GM19452 (cell line): ENCODE results near the gene LRGUK.
A peak's percentile ranks its signal among the peaks of the same experiment; 100 is the strongest.

Source experiments
- ATAC-seq: cut with Tn5 transposase; IDR thresholded peaks from one replicate; pipeline ENCODE4 v1.9.1; 2021; ENCODE audit not compliant: unreplicated experiment

The LRGUK gene

DNA sequence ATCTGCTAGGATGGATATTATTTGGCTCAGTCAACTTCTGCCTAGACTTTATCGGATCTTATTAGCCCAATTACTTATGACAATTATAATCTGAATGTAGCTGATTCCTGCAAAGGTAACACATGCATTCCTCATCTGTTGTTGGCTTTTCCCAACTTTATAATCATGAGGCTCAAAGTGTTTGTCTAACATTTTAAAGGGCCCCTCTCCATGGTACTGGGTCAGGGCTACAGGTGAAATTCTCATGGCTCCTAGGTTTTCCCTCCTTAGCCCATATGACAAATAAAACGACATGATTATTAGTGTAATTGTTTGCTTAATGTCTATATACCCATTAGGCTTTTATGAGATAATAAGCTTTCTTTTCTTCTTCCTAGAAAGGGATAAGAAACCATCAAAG lies 4.2 kb upstream of the LRGUK start:
- ATAC-seq = no peak

DNA sequence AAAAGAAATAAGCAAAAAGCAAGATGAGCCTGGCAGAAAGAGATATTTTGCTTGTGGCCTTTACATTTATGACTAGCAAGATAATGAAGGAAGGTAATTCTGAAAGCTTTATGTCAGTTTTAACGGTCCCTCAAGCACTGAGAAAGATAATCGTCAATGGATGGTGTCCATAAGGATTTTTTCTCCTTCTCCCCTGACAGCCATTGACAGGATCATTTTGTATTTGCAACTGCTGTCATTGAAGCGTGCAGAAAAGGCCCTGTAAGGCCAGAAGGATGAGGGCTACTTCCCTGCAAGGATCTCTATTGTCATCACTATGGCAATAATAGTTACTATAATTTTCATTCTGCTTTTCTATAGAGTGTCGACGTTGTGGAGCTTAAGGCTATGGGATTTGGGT lies 994 bp upstream of the LRGUK start:
- no peak for ATAC-seq

DNA sequence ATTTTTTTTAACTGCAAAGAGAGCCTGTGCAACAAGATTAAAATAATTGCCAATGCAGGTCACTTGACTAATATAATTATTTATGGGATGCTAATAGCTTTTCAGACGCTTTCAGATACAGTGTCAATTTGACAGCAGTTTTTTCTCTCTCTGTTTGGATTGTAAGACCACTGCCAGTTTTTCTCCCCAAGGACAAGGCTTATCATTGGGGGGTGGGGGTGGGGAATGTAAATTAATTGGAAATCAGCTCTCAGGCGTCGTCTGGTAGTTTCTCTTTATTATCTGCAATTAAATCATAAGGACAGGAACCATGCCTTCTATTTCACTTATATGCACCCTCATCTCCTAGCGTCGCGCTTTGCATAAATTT lies 559 bp upstream of the LRGUK start:
- no peak for ATAC-seq

DNA sequence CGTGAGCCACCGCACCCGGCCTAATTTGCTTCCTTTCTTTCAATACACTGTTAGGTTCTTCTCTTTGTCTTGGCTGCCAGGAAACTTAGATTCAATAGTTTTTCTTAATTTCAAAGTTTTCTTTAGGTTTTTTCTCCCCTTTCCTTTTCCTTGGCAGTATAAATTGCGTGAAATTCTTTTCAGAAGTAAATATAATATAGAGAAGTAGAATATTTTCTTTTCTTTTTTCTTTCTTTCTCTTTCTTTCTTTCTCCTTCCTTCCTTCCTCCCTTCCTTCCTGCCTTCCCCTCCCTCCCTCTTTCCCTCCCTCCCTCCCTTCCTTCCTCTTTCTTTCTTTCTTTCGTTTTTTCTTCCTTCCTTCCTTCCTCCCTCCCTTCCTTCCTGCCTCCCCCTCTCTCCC lies 1.7 kb downstream of the LRGUK start:
- no peak for ATAC-seq

DNA sequence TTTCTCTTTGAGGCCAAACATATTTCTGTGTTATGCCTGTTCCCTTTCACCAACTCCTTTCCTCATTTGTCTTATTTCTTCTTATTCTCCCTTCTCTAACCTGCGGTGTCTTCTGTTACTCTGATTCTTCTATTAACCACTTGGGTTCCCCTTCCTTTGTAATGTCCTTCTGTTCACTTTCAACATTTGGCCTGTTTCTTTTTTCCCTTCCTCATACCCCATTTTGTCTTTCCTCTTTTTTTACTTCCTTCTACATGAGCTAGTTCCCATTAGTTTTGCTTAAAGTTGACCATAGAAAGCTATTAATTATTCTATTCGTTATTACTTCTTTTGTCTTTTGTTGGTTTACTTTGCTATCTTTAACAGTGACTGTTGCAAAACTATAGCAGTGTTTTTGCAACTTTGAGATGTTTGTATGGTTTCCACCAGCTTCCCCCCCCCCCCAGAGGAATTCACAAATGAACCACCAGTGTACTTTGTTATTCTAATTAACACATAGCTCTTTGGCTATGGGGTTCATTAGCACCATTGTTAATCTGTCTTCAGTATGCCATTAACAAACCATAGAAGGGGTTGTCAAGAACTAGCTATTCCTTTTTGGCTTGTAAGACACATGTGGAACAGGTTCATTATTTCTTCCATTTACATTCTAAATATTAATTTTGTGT lies 2.9 kb downstream of the LRGUK start:
- no peak for ATAC-seq

DNA sequence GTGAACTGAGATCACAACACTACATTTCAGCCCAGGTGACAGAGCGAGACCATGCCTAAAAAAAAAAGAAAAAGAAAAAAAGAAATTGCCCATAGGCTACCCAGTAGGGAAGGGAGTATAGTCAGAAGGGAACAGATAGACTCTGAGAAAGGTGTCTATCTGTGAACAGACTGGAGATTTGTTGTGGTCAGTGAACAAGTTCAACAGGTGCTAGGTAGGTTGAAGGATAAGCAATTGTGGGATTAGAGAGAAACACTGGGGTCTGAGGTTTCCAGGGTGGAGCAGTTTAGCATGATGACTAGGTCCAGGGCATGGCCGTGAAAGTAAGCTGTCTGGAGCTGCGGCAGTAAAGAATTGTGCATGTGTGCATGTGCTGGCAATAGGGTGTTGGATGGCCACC lies 6.9 kb downstream of the LRGUK start:
- ATAC-seq = no peak

DNA sequence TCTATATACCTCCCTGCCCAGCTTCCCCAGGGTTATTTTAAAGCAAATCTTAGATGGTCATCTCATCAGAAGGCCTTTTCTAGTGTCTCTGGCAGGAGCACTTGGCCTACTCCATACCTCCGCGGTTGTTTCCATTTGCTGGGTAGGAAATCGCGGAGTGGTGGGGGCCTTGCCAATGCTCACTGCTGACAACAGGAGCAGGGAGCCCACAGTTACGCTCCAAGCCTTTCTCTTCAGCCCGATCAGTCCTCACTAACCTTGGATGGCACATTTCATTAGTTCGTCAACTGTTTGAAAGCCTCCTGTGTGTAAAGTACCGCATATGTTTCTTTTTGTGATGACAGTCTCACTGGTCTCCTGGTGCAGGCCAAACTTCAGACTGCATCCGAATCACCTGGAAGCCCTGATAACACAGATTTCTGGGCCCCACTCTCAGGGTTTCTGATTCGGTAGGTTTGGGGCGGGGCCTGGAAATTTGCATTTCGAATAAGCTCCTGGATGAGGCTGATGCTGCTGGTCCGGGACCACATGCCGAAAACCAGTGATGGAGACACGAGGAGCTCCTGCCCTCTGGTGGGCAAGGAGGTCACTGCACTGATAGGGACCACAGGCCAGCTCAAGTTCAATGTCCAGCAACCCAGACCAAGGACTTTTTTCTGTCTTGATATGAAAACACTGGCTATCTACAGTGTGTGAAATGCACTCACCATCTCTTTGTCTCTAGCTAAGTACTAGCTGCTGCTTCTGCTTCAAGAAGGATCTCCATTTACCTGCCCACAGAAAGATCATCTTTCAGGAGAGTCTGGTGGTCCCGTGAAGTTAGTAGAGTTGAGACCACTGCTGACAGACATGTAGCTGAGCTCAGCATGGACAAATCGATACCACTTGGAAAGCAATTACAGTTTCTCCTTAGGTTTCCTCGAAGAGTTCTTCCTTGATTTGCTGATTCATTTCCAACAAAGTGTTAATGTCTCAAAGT lies 14.0 kb downstream of the LRGUK start:
- peak; percentile 72 for ATAC-seq

DNA sequence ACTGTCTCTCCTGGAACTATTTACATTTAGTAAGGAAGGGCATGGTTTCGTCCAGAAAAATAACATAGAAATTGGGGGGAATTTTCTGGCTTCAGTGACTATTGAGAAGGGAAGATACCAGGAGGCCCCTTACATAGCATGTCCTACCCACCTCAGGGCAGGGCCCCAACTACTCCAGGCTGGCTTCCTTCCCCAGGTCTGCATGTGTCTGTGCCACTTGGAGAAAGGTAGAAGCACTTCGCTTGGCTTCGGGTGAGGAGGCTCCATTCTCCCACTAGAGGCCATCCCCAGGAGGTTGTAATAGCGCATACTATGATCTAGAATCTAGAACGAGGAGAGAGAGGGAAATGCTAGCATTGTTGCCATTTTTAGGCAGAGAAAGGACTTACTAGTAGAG lies 14.7 kb downstream of the LRGUK start:
- no peak for ATAC-seq

DNA sequence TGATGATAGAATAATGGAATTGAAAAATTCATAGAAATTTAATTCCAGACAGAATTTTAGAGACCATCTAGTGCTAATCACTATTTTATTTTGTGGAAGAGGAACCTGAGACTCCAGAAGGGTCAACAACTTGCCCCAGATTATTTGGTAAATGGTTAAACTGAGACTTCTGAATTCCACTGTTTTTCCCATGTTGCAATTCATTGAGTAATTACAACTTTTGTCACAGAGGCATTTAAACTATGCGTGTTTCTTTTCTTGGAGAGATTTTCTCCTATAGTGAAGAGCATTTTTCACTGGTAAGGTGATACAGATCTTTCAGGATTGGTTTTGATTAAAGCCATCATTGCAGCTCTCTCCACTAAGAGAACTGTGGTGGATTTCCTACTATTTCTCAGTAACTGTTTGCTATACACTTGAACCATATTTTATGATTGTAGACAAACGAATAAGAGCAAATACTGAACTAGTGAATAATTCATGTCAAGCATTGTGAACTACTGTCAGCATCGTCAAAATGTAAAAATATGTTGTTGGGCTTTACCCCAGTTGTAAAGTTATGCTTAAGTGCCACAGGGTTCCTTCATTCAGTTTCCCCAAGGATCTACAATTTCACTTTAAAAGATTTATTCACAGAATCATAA lies 26.5 kb downstream of the LRGUK start:
- ATAC-seq = no peak

DNA sequence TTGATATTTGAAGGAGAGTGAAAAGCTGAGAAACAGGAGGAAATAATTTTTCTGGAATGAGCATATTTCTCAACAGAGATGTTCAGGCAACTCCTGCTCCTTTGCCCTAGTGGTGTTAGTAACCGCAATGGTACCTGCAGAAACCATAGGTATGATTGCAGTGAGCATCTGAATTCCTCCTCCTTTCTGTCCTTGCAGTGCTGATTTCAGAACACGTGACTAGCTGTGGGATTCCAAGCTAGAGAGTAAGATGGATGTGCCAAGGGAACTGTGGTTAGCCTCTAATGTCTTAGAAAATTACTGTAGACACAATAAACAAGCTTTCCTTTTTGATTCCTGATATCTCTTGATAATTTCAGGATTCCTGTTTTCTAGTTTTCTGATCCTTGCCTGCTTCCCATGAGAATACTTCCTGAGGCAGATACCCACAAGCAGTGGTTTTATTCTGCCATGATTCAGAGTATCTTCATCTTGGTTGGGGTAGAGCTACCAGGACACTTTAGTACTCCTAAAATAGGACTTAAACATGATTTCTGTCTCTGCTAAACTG lies 27.5 kb downstream of the LRGUK start:
- ATAC-seq = no peak

DNA sequence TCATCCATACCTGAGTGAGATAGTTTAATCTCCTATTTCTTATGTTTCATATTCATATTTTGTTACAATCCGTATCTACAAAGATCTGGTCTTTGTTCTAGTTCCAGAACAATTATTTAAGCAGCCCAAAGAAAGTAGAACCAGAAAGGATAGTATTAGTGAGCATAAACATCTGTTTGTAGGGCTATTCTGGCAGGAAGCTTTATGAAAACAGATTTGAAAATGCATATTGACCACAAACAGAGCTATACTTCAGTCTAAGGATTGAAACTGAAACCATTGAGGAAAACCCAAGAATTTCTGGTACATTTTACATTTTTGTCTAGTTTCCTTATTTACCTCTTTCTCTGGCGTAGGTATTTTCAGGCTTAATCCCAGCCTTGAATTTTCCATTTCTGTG lies 28.1 kb downstream of the LRGUK start:
- ATAC-seq = no peak

DNA sequence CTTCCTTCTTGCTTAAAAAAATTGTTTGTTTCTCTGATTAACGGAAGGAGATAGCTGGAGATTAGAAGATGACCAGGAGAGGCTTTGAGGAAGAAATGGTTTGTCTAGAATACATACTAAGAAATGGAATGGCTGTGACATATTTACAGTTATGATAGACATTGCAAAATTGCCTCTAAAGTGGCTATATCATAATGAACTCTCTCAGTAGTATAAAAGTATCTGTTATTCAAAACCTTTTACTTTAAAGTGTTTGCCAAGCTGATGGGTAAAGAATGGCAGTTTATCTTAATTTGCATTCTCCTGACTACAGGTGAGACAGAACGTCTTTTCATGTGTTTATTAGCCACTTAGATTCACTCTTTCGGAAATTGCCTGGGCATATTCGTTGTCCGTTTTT lies 28.7 kb downstream of the LRGUK start:
- ATAC-seq = no peak

DNA sequence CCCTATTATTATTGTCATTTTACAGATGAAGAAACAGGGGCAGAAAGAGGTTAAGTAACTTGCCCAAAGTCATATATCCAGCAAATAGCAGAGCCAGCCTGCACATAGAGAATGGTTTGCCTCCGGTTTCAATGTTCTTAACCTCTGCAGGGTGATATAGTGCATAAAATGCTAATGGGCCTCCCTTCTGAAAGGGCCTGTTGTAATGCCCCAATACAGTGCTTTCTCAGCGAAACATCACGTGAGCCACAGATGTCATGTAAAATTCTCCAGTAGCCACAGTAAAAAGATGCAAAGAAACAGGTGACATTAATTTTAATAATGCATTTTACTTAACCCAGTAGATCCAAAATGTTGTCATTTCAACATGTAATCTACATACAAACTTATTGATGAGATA lies 38.1 kb downstream of the LRGUK start:
- no peak for ATAC-seq

DNA sequence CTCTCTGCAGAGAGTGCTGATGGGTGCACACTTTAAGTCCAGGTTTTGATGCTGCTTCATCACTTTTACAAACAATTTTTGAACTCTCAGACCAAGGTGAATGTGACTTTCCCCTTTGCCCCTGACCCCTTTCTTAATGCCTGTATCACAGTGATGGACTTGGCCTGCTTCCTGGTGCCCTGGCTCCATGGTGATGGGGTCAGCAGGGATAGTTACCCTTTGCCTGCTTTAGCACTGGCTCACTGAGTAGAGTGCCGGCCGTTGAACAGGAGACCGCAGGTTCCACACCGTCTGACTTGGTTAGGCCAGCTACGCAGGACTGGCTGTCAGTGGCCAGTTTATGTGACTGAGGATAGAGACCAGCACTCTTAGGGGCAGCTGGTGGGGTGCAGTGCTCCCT lies 40.1 kb downstream of the LRGUK start:
- ATAC-seq = no peak

DNA sequence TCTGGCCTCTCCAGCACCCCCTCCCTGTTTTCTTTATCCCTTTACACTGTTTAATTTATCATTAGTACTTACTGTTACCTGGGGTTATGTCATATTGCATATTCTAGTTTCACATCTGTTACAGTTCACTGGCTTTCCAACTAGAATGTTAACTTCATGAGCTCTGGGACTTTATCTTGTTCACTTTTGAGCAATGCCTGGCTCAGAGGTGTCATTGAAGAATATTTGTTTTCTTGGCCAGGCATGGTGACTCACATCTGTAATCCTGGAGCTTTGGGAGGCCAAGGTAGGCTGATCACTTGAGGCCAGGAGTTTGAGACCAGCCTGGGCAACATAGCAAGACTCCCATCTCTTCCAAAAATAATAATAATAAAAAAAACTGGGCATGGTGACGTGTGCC lies 40.7 kb downstream of the LRGUK start:
- no peak for ATAC-seq

DNA sequence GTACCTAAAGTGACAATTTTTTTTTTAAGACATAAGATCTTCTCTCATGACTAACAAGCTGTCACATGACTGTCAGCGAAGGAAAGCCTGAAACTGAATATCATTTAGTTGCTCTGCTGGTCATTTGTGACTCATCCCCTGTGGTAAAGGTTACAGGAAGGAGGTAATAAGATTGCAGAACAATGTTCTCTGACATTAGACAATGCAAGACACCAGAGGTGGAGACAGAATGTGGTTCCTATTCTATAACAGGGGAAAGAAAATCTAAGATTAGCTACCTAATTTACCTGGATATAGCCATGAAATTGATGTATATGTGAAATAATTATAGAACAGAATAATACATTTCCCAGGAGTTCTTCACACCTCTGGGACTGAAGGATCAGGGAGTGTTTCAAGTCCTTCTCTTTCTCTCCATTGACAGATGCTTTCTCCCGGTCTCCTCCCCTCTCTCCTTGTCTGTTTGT lies 47.7 kb downstream of the LRGUK start:
- ATAC-seq = peak; percentile 96

DNA sequence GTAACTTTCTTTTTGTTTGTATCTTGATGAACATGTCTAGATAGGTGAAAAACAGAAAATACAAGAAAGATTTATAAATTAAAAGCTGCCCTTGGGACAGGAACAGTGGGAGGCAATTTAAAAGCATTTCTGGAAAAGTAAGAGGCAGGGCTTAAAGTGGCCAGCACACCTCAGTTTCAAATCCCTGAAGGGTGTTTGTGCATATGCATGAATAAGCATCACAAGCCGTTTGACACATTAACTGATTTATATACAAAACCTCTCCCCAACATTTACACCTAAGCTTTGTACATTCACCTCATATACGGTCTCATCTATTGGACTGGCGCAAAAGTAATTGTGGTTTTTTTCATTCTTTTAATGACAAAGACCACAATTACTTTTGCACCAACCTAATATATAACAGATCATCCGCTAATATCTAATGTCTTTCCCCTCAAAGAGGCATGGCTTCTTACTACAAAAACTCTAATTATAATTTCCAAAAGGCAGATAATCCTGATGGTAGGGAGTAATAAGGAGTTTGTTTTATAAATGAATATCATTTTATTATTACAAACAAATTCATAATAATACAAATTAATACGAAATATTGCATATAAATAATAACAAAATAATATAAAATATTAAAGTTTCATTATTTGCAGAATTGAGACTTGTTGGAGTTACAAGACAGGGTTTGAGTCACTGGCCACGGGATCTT lies 48.3 kb downstream of the LRGUK start:
- ATAC-seq = no peak

DNA sequence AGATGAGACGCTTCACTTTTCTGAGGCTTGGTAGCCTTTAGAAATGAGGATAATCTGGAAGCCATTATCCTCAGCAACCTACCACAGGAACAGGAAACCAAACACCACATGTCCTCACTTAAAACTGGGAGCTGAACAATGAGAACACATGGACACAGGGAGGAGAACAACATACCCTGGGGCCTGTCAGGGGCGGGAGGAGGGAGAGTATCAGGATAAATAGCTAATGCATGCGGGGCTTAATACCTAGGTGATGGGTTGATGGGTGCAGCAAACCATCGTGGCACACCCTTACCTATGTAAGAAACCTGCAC lies 48.9 kb downstream of the LRGUK start:
- ATAC-seq = no peak

DNA sequence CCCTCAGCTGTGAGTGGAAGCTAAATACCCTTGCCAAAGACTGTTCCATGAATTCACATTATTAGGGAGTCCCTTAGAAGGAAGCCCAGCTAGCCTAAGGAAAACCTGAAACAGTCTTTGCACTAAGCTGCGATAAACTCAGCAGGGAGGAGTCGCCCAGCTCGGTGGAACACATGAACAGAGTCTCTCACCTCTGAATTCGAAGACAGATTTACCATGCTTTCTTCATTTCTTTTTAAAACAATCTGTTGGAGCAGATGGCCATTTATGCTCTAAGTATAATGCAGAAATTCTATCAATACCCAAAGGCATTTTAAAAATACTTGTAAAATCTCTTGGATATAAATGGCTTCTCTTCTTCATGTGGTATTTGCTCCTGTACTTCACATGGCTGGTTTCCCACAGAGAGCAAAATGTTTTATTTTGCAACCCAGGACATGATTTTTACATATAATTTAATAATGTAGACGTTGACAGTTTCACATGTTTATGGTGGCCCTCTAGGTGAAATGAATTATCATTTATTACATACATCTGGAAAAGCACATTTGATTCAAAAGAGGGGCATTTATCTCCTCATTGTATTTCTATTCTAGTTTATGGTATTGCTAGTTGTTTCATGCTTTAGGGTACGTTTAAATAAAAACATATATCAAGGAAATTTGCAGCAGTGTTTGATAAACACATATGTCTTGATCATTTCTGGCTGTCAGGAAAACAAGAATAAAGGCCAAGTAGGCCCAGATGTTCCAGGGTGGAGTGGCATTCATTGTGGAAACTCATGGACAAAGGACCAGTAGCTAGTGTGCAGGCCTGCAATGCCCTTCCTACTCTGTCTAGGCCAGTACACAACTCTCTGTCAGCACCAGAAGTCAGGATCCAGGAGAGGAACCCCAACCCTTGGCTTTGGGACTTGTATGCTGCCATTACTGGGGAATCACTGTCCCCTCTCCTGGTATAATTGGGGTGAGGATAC lies 52.2 kb downstream of the LRGUK start:
- ATAC-seq = no peak

DNA sequence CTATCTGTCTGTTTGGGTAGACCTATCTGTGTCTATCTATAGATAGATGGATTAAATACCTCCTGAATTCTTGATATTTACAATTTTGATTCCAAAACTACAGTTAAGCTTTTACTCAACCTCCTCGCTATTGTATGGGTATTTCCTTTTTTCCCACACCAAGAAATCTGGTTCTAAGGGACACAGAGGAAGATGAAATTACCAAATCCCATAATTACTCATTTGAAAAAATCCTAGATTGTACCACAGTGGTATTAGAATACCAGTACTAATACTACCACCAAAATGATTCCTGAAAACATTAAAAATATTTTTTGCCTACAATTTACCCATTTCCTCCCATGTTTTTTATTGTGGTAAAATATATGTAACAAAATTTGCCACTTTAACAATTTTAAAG lies 53.2 kb downstream of the LRGUK start:
- no peak for ATAC-seq
